Endometrial microvascular endothelial cells (primary cell): ENCODE measurements around the gene LRRC8E. TPM values are rescaled to one million over a fixed set of nuclear protein-coding genes. Genes with fewer than 3 reads are reported as not detected.

Source experiments
- in situ Hi-C: cut with HindIII; loops from 2 replicates; pipeline ENCODE4 v1.10.0; 2017; ENCODE audit warnings: low sequenced_read_pairs, low pct_unique_long_range_greater_than_20kb; ENCODE audit errors: inconsistent ontology term
- total RNA-seq: library from RNA; depleted of rRNA; stranded (reverse); fragments of >200 nt; gene quantifications from one replicate; pipeline ENCODE4 v1.2.3, GENCODE V29; 2015; ENCODE audit errors: inconsistent ontology term

LRRC8E gene
- total RNA-seq, 1 donor from 2014 or later: 1.9 TPM

GRCh38 chr19:7941895-7942596 lies 53.7 kb downstream of the LRRC8E start:
- in situ Hi-C loops: no loop called here

GRCh38 chr19:7942981-7943443 lies 54.7 kb downstream of the LRRC8E start:
- in situ Hi-C loops: no loop called here

GRCh38 chr19:7943444-7944176 lies 55.3 kb downstream of the LRRC8E start, which contains the start of gene TIMM44:
Gene TIMM44, minus strand, starts transcription at chr19:7943666. Its CDS starts 15 bp downstream, at chr19:7943651.
- in situ Hi-C loops: no loop called here

- in situ Hi-C loops: no loop called here
Measured at GRCh38 chr19:7944177-7944761, 56.0 kb downstream of the LRRC8E start.

GRCh38 chr19:7947939-7948338 lies 59.6 kb downstream of the LRRC8E start:
- in situ Hi-C loops: no loop called here

Other genes with a start within 250 kb of the LRRC8E start
- gene RETN, start 219.5 kb upstream of the LRRC8E start, total RNA-seq: not detected
- not detected for gene MCEMP1, start 211.4 kb upstream of the LRRC8E start, total RNA-seq
- gene TRAPPC5, start 207.7 kb upstream of the LRRC8E start, total RNA-seq: 81.6 TPM
- gene FCER2, start 186.4 kb upstream of the LRRC8E start, total RNA-seq: not detected
- gene CLEC4G, start 156.4 kb upstream of the LRRC8E start, total RNA-seq: not detected
- not detected for gene CD209, start 141.0 kb upstream of the LRRC8E start, total RNA-seq
- not detected for gene CLEC4M, start 125.3 kb upstream of the LRRC8E start, total RNA-seq
- 23.2 TPM for gene EVI5L, start 58.3 kb upstream of the LRRC8E start, total RNA-seq
- gene PRR36, start 14.1 kb upstream of the LRRC8E start, total RNA-seq: not detected
- gene MAP2K7, start 15.4 kb downstream of the LRRC8E start, total RNA-seq: 13.3 TPM
- not detected for gene TGFBR3L, start 26.3 kb downstream of the LRRC8E start, total RNA-seq
- gene SNAPC2, start 31.8 kb downstream of the LRRC8E start, total RNA-seq: 46.8 TPM
- gene CTXN1, start 37.6 kb downstream of the LRRC8E start, total RNA-seq: 2.2 TPM
- 75.6 TPM for gene TIMM44, start 55.2 kb downstream of the LRRC8E start, total RNA-seq
- gene ELAVL1, start 117.1 kb downstream of the LRRC8E start, total RNA-seq: 68.0 TPM
- not detected for gene CCL25, start 164.2 kb downstream of the LRRC8E start, total RNA-seq